WTC11 (cell line): ENCODE measurements around the gene SNCA. TPM values are rescaled to one million over a fixed set of nuclear protein-coding genes. Genes with fewer than 3 reads are reported as not detected.

Experiments
- ATAC-seq: fragments of 200-7000 bp; cut with Tn5 transposase; 2 replicates; pipeline ENCODE4 v1.10.0; 2021; ENCODE audit warnings: mild to moderate bottlenecking, moderate library complexity
- CTCF ChIA-PET: fragments of 300-600 bp; sonication (Branson Sonifier 250); formaldehyde crosslinking; loops from one replicate; lab custom pipeline; 2021; ENCODE audit warnings: antibody characterized with exemption; lab: Charles Lee
- POLR2A ChIA-PET: fragments of 350-600 bp; sonication (Branson Sonifier 250); formaldehyde crosslinking; loops from one replicate; lab custom pipeline; 2021; ENCODE audit warnings: antibody characterized with exemption; lab: Charles Lee
- DNase-seq: peaks from one replicate; pipeline ENCODE4 v3.0.0; 2021; ENCODE audit warnings: low spot score
- H3K27ac Mint-ChIP-seq: 2 replicates; pipeline ENCODE4 v1.8.0; 2021; ENCODE audit warnings: mixed read lengths
- H3K27me3 Mint-ChIP-seq: 2 replicates; pipeline ENCODE4 v1.8.0; 2021; ENCODE audit warnings: low read depth, mild to moderate bottlenecking, moderate library complexity, mixed read lengths
- H3K36me3 Mint-ChIP-seq: 2 replicates; pipeline ENCODE4 v1.8.0; 2021; ENCODE audit warnings: mixed read lengths
- H3K4me1 Mint-ChIP-seq: 2 replicates; pipeline ENCODE4 v1.8.0; 2022; ENCODE audit warnings: mixed read lengths
- H3K4me3 Mint-ChIP-seq: 2 replicates; pipeline ENCODE4 v1.8.0; 2021; ENCODE audit warnings: mild to moderate bottlenecking, moderate library complexity, mixed read lengths
- H3K9me3 Mint-ChIP-seq: 2 replicates; pipeline ENCODE4 v1.8.0; 2021; ENCODE audit warnings: mixed read lengths
- ATF1 ChIP-seq: sonication (generic); formaldehyde crosslinking; IDR thresholded peaks from 2 replicates; pipeline ENCODE4 v1.8.1; 2023; ENCODE audit warnings: mild to moderate bottlenecking, moderate library complexity, missing genetic modification reagents
- RORB ChIP-seq: fragments of 250-450 bp; sonication (Bioruptor Pico); IDR thresholded peaks from 2 replicates; pipeline ENCODE4 v1.9.0; 2021; ENCODE audit warnings: mild to moderate bottlenecking
- TCF7 ChIP-seq: sonication (generic); formaldehyde crosslinking; IDR thresholded peaks from 2 replicates; pipeline ENCODE4 v1.8.0; 2022; ENCODE audit warnings: mild to moderate bottlenecking, low read depth, missing genetic modification reagents, moderate library complexity
- ZBTB21 ChIP-seq: sonication (generic); formaldehyde crosslinking; IDR thresholded peaks from 2 replicates; pipeline ENCODE4 v1.8.1; 2023; ENCODE audit warnings: mild to moderate bottlenecking, missing genetic modification reagents, borderline replicate concordance
- ZNF138 ChIP-seq: sonication (generic); formaldehyde crosslinking; conservative IDR thresholded peaks from 2 replicates; pipeline ENCODE4 v1.8.1; 2022; ENCODE audit warnings: mild to moderate bottlenecking, moderate library complexity, missing genetic modification reagents
- ZNF232 ChIP-seq: sonication (generic); formaldehyde crosslinking; IDR thresholded peaks from 2 replicates; pipeline ENCODE4 v1.8.0; 2022; ENCODE audit warnings: mild to moderate bottlenecking, missing genetic modification reagents
- ZNF396 ChIP-seq: fragments of 250-450 bp; sonication (Bioruptor Pico); IDR thresholded peaks from 2 replicates; pipeline ENCODE4 v1.8.0; 2021; ENCODE audit warnings: mild to moderate bottlenecking, moderate library complexity, borderline replicate concordance
- total RNA-seq: library from RNA; stranded (reverse); gene quantifications from 3 replicates; pipeline ENCODE4 v1.2.3, GENCODE V29; 2021
- TF ChIP-seq, protein P1 (sequence below): sonication (generic); formaldehyde crosslinking; IDR thresholded peaks from 2 replicates; pipeline ENCODE4 v1.8.1; 2023; ENCODE audit warnings: mild to moderate bottlenecking, moderate library complexity, missing genetic modification reagents
- TF ChIP-seq, protein P2 (sequence below): sonication (generic); formaldehyde crosslinking; IDR thresholded peaks from 2 replicates; pipeline ENCODE4 v1.8.1; 2023; ENCODE audit warnings: mild to moderate bottlenecking, missing genetic modification reagents
- TF ChIP-seq, protein P3 (sequence below): sonication (generic); formaldehyde crosslinking; IDR thresholded peaks from 2 replicates; pipeline ENCODE4 v1.8.0; 2023; ENCODE audit warnings: missing genetic modification reagents
- TF ChIP-seq, protein P4 (sequence below): fragments of 250-450 bp; sonication (Bioruptor Pico); IDR thresholded peaks from 2 replicates; pipeline ENCODE4 v1.9.0; 2021; ENCODE audit warnings: moderate library complexity, mild to moderate bottlenecking, inconsistent platforms, borderline replicate concordance
- TF ChIP-seq, protein P5 (sequence below): fragments of 250-450 bp; sonication (Bioruptor Pico); IDR thresholded peaks from 2 replicates; pipeline ENCODE4 v2.1.2; 2022; ENCODE audit warnings: mild to moderate bottlenecking, moderate library complexity
- TF ChIP-seq, protein P6 (sequence below): sonication (generic); formaldehyde crosslinking; IDR thresholded peaks from 2 replicates; pipeline ENCODE4 v1.8.1; 2023; ENCODE audit warnings: mild to moderate bottlenecking, missing genetic modification reagents
- TF ChIP-seq, protein P7 (sequence below): fragments of 250-450 bp; sonication (Bioruptor Pico); IDR thresholded peaks from 2 replicates; pipeline ENCODE4 v1.9.0; 2021; ENCODE audit warnings: mild to moderate bottlenecking, borderline replicate concordance

SNCA gene
- total RNA-seq, 1 experiment from 2014 or later = 15.0 TPM

DNA sequence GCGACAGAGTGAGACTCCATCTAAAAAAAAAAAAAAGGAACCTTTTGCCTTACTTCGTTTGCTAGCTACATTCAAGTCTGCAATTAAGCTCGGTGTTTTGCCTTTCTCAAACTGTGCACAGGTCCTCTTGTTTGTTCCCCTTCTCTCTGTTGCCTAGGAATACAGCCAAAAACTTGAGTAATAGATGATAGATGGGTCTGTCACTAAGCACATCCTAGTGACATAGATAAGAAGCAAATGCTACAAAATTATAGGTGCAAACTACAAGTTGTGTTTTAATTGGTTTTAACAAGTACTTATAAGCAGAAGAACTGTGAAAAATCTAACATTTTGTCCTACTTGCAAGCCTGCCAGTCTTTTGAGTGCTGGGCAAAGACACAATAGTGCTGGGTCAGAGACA, 95.2 kb downstream of the SNCA start:
- Mint-ChIP-seq H3K9me3 (0 out of 2 replicates have a peak, but pooled peaks cover 4% of the 10 kb centered on the region), H3K27ac (no peak overlapping the region), H3K4me1 (no peaks in the 10 kb centered on the region), H3K36me3 (no peaks in the 10 kb centered on the region), H3K4me3 (no peak overlapping the region), H3K27me3 (no peaks in the 10 kb centered on the region)
- POLR2A ChIA-PET = interaction anchor here (0.6 kb wide), 1 partner anchor 211 kb away, joined by 6 read pairs; no protein-coding TSS in a partner anchor
- TF ChIP-seq ZBTB21 (CRISPR knock-in tag) = no peak
- TF ChIP-seq, protein P1, sequence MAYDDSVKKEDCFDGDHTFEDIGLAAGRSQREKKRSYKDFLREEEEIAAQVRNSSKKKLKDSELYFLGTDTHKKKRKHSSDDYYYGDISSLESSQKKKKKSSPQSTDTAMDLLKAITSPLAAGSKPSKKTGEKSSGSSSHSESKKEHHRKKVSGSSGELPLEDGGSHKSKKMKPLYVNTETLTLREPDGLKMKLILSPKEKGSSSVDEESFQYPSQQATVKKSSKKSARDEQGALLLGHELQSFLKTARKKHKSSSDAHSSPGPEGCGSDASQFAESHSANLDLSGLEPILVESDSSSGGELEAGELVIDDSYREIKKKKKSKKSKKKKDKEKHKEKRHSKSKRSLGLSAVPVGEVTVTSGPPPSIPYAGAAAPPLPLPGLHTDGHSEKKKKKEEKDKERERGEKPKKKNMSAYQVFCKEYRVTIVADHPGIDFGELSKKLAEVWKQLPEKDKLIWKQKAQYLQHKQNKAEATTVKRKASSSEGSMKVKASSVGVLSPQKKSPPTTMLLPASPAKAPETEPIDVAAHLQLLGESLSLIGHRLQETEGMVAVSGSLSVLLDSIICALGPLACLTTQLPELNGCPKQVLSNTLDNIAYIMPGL (CRISPR knock-in tag) = no peak
- TF ChIP-seq, protein P2, sequence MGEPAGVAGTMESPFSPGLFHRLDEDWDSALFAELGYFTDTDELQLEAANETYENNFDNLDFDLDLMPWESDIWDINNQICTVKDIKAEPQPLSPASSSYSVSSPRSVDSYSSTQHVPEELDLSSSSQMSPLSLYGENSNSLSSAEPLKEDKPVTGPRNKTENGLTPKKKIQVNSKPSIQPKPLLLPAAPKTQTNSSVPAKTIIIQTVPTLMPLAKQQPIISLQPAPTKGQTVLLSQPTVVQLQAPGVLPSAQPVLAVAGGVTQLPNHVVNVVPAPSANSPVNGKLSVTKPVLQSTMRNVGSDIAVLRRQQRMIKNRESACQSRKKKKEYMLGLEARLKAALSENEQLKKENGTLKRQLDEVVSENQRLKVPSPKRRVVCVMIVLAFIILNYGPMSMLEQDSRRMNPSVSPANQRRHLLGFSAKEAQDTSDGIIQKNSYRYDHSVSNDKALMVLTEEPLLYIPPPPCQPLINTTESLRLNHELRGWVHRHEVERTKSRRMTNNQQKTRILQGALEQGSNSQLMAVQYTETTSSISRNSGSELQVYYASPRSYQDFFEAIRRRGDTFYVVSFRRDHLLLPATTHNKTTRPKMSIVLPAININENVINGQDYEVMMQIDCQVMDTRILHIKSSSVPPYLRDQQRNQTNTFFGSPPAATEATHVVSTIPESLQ (CRISPR knock-in tag) = no peak
- no peak for TF ChIP-seq TCF7 (CRISPR knock-in tag)
- TF ChIP-seq, protein P3, sequence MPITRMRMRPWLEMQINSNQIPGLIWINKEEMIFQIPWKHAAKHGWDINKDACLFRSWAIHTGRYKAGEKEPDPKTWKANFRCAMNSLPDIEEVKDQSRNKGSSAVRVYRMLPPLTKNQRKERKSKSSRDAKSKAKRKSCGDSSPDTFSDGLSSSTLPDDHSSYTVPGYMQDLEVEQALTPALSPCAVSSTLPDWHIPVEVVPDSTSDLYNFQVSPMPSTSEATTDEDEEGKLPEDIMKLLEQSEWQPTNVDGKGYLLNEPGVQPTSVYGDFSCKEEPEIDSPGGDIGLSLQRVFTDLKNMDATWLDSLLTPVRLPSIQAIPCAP (CRISPR knock-in tag) = no peak
- no peak for TF ChIP-seq RORB
- TF ChIP-seq, protein P4, sequence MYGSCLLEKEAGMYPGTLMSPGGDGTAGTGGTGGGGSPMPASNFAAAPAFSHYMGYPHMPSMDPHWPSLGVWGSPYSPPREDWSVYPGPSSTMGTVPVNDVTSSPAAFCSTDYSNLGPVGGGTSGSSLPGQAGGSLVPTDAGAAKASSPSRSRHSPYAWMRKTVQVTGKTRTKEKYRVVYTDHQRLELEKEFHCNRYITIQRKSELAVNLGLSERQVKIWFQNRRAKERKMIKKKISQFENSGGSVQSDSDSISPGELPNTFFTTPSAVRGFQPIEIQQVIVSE = no peak
- no peak for TF ChIP-seq ATF1 (CRISPR knock-in tag)
- no peak for TF ChIP-seq ZNF232
- TF ChIP-seq ZNF396 = no peak
- no peak for TF ChIP-seq ZNF138 (CRISPR knock-in tag)
- TF ChIP-seq, protein P5, sequence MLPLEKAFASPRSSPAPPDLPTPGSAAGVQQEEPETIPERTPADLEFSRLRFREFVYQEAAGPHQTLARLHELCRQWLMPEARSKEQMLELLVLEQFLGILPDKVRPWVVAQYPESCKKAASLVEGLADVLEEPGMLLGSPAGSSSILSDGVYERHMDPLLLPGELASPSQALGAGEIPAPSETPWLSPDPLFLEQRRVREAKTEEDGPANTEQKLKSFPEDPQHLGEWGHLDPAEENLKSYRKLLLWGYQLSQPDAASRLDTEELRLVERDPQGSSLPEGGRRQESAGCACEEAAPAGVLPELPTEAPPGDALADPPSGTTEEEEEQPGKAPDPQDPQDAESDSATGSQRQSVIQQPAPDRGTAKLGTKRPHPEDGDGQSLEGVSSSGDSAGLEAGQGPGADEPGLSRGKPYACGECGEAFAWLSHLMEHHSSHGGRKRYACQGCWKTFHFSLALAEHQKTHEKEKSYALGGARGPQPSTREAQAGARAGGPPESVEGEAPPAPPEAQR (CRISPR knock-in tag) = no peak
- TF ChIP-seq, protein P6, sequence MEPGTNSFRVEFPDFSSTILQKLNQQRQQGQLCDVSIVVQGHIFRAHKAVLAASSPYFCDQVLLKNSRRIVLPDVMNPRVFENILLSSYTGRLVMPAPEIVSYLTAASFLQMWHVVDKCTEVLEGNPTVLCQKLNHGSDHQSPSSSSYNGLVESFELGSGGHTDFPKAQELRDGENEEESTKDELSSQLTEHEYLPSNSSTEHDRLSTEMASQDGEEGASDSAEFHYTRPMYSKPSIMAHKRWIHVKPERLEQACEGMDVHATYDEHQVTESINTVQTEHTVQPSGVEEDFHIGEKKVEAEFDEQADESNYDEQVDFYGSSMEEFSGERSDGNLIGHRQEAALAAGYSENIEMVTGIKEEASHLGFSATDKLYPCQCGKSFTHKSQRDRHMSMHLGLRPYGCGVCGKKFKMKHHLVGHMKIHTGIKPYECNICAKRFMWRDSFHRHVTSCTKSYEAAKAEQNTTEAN (CRISPR knock-in tag) = no peak
- TF ChIP-seq, protein P7, sequence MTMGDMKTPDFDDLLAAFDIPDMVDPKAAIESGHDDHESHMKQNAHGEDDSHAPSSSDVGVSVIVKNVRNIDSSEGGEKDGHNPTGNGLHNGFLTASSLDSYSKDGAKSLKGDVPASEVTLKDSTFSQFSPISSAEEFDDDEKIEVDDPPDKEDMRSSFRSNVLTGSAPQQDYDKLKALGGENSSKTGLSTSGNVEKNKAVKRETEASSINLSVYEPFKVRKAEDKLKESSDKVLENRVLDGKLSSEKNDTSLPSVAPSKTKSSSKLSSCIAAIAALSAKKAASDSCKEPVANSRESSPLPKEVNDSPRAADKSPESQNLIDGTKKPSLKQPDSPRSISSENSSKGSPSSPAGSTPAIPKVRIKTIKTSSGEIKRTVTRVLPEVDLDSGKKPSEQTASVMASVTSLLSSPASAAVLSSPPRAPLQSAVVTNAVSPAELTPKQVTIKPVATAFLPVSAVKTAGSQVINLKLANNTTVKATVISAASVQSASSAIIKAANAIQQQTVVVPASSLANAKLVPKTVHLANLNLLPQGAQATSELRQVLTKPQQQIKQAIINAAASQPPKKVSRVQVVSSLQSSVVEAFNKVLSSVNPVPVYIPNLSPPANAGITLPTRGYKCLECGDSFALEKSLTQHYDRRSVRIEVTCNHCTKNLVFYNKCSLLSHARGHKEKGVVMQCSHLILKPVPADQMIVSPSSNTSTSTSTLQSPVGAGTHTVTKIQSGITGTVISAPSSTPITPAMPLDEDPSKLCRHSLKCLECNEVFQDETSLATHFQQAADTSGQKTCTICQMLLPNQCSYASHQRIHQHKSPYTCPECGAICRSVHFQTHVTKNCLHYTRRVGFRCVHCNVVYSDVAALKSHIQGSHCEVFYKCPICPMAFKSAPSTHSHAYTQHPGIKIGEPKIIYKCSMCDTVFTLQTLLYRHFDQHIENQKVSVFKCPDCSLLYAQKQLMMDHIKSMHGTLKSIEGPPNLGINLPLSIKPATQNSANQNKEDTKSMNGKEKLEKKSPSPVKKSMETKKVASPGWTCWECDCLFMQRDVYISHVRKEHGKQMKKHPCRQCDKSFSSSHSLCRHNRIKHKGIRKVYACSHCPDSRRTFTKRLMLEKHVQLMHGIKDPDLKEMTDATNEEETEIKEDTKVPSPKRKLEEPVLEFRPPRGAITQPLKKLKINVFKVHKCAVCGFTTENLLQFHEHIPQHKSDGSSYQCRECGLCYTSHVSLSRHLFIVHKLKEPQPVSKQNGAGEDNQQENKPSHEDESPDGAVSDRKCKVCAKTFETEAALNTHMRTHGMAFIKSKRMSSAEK (CRISPR knock-in tag) = no peak
- CTCF ChIA-PET = no interaction called here
- no peak for DNase-seq
- no peak for ATAC-seq
